Stimulated activated naive CD8-positive, alpha-beta T cell treated with anti-CD3 and anti-CD28 coated beads, Interleukin-15, Interleukin-2, amounts not matched to agents 100 ng/mL and 50 ng/mL, for 24 hours (primary cell): ENCODE measurements around the gene RAPGEF5.

Experiments used
- H3K27ac Mint-ChIP-seq: one replicate; pipeline ENCODE4 v1.8.0; 2021; ENCODE audit warnings: mild to moderate bottlenecking, mixed read lengths
- H3K27me3 Mint-ChIP-seq: one replicate; pipeline ENCODE4 v1.8.0; 2021; ENCODE audit warnings: mixed read lengths
- H3K36me3 Mint-ChIP-seq: one replicate; pipeline ENCODE4 v1.8.0; 2021; ENCODE audit warnings: low read depth, mixed read lengths
- H3K4me1 Mint-ChIP-seq: one replicate; pipeline ENCODE4 v1.8.0; 2021; ENCODE audit warnings: low read depth, mixed read lengths
- H3K4me3 Mint-ChIP-seq: one replicate; pipeline ENCODE4 v1.8.0; 2021; ENCODE audit warnings: mild to moderate bottlenecking, mixed read lengths
- H3K9me3 Mint-ChIP-seq: one replicate; pipeline ENCODE4 v1.8.0; 2021; ENCODE audit warnings: mixed read lengths

The RAPGEF5 gene

DNA sequence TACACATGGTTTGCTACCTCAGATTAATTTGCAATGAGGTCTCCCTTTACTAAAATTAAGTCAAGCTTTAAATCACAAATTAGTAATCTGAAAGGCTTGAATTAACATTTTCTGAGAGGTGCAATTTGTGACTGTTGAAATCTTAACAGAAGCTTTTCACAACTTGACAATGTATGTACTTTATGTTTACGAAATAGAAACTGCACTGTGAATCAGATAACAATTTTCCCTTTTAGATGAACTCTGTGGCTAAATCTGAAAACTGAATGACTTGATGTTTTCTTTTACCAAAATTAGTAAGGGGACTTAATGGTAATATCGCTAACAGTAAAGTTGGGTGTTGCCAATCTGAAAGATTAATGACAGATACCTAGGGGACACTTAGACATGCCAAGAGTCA is 197.6 kb downstream of the RAPGEF5 start:
- no peaks in the 10 kb centered on the region for H3K4me1 Mint-ChIP-seq
- no peaks in the 10 kb centered on the region for H3K9me3 Mint-ChIP-seq
- H3K27ac Mint-ChIP-seq, result no peak overlapping the region
- H3K36me3 Mint-ChIP-seq, result no peaks in the 10 kb centered on the region
- no peaks in the 10 kb centered on the region for H3K27me3 Mint-ChIP-seq
- H3K4me3 Mint-ChIP-seq, result no peak overlapping the region

DNA sequence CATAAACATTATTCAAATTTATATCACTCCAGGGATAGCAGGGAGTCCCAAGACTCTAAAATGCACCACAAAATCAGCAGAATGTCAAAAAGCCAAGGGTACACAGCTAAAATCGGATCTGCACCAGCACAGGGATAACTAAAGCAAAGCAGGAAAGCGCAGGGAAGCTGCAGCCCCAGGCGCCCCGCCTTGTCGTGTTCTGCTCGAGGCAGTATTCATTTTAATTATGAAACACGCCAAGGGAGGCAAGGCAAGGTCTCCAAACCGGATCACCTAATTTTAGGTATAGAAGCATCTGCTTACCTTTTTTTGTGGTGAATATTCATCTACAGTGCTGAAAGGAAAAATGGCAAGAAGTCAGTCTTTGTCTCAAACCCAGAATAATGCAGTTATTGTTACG is 199.4 kb downstream of the RAPGEF5 start:
- no peak overlapping the region for H3K27ac Mint-ChIP-seq
- no peaks in the 10 kb centered on the region for H3K36me3 Mint-ChIP-seq
- no peak overlapping the region for H3K4me3 Mint-ChIP-seq
- H3K27me3 Mint-ChIP-seq, result no peaks in the 10 kb centered on the region
- no peaks in the 10 kb centered on the region for H3K9me3 Mint-ChIP-seq
- no peaks in the 10 kb centered on the region for H3K4me1 Mint-ChIP-seq

- Mint-ChIP-seq H3K27ac (no peak overlapping the region), H3K36me3 (no peaks in the 10 kb centered on the region), H3K27me3 (no peaks in the 10 kb centered on the region), H3K9me3 (no peaks in the 10 kb centered on the region), H3K4me1 (no peaks in the 10 kb centered on the region), H3K4me3 (no peak overlapping the region)
Measured at GRCh38 chr7:22156205-22156604, 200.7 kb downstream of the RAPGEF5 start.

- no peaks in the 10 kb centered on the region for H3K36me3 Mint-ChIP-seq
- H3K4me1 Mint-ChIP-seq, result no peaks in the 10 kb centered on the region
- H3K27me3 Mint-ChIP-seq, result no peaks in the 10 kb centered on the region
- H3K4me3 Mint-ChIP-seq, result no peak overlapping the region
- H3K9me3 Mint-ChIP-seq, result no peaks in the 10 kb centered on the region
- H3K27ac Mint-ChIP-seq, result no peak overlapping the region
Measured at GRCh38 chr7:22154143-22154529, 202.8 kb downstream of the RAPGEF5 start.

GRCh38 chr7:22153432-22154142 is 203.4 kb downstream of the RAPGEF5 start:
- Mint-ChIP-seq H3K9me3 (no peaks in the 10 kb centered on the region), H3K36me3 (no peaks in the 10 kb centered on the region), H3K4me1 (no peaks in the 10 kb centered on the region), H3K27me3 (no peaks in the 10 kb centered on the region), H3K4me3 (no peak overlapping the region), H3K27ac (no peak overlapping the region)

DNA sequence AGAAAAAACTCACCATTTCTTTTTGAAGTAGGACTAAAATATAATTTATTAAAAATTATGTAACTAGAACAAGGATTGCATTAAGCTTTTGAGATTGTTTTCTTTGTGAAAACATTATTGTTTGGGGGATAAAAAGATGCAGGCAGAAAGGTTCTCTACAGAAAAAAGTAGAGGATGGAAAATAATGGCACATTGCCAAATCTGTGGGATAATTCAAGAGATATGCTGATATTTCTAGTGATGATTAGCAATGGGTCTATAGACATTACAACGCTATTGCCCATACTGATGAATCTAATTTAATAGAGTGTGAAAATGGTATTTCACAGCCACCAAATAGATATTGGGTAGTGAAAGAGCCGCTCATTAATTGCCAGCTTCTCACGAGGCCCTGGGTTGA is 204.3 kb downstream of the RAPGEF5 start:
- H3K4me3 Mint-ChIP-seq, result no peak overlapping the region
- H3K4me1 Mint-ChIP-seq, result peaks cover 6% of the 10 kb centered on the region

DNA sequence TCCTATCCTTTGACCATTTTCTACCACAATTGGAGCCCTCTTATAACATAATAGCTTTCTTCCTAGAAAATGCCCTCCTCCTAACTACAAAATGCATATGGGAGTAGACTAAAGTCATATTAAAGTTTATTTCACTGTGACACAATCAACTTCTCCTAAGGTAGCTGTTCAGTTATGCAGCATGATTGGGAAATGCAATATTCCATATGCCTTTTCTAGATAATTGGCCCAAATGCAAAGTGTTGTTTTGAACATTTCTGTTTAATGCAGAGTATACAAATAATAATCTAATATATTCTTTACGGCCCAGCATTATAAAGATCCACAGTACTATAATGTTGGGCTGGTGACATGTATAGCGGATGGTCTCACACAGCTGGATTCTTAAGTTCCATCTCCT is 205.1 kb downstream of the RAPGEF5 start:
- Mint-ChIP-seq H3K4me3 (no peak overlapping the region), H3K27ac (no peak overlapping the region), H3K9me3 (no peaks in the 10 kb centered on the region), H3K27me3 (no peaks in the 10 kb centered on the region), H3K4me1 (peaks cover 11% of the 10 kb centered on the region), H3K36me3 (no peaks in the 10 kb centered on the region)

More for the DNA sequence above, 204.3 kb downstream of the RAPGEF5 start:
- H3K36me3 Mint-ChIP-seq, result no peaks in the 10 kb centered on the region
- no peak overlapping the region for H3K27ac Mint-ChIP-seq
- no peaks in the 10 kb centered on the region for H3K9me3 Mint-ChIP-seq
- no peaks in the 10 kb centered on the region for H3K27me3 Mint-ChIP-seq

GRCh38 chr7:22150221-22150620 is 206.7 kb downstream of the RAPGEF5 start:
- H3K4me3 Mint-ChIP-seq, result no peak overlapping the region
- H3K36me3 Mint-ChIP-seq, result no peaks in the 10 kb centered on the region
- H3K9me3 Mint-ChIP-seq, result no peaks in the 10 kb centered on the region
- H3K27me3 Mint-ChIP-seq, result no peaks in the 10 kb centered on the region
- peaks cover 15% of the 10 kb centered on the region for H3K4me1 Mint-ChIP-seq
- H3K27ac Mint-ChIP-seq, result no peak overlapping the region

DNA sequence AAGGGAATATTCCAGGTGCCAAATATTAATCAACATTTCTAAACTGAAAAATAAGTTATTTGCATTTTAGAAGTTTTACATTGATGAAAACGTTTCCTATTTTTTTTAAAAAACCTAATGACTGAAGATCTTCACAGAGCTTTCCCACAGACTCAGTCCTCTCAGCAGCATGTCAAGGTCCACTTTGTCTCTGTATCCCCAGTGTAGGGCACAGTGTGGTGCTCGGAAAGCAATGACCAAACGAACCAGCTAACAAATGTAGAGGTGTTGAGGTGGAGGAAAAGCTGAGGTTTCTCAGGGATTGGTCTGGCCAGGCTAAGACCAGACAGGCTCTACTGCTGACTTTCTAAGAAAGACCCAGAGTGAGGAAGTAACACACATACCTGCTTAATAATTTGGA is 209.1 kb downstream of the RAPGEF5 start:
- Mint-ChIP-seq H3K4me1 (peaks cover 15% of the 10 kb centered on the region), H3K9me3 (no peaks in the 10 kb centered on the region), H3K27ac (no peak overlapping the region), H3K4me3 (no peak overlapping the region), H3K36me3 (no peaks in the 10 kb centered on the region), H3K27me3 (no peaks in the 10 kb centered on the region)

GRCh38 chr7:22146961-22147512 is 209.9 kb downstream of the RAPGEF5 start:
- Mint-ChIP-seq H3K36me3 (no peaks in the 10 kb centered on the region), H3K4me1 (peaks cover 15% of the 10 kb centered on the region), H3K27me3 (no peaks in the 10 kb centered on the region), H3K9me3 (no peaks in the 10 kb centered on the region), H3K27ac (no peak overlapping the region), H3K4me3 (peak overlapping the region; percentile 42)

DNA sequence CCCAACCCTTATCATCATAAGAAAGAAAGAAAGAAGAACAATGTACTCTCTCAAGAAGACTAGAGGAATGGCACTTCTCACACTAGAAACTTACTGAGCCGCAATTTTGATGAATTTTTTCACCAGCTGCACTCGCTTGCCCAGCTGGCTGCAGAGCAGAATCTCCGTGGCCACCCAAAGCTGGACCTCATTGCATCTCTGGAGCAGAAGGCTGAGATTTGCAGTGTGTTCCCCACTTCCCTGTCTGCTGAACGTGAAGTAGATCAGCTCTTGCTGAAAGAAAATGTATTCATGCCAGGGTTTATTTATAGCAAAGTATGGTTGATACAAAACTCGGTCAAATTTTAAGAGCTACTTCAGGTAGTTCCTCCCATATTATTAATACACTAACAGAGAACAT is 212.0 kb downstream of the RAPGEF5 start:
- H3K4me1 Mint-ChIP-seq, result peaks cover 15% of the 10 kb centered on the region
- H3K9me3 Mint-ChIP-seq, result no peaks in the 10 kb centered on the region
- no peak overlapping the region for H3K4me3 Mint-ChIP-seq
- H3K36me3 Mint-ChIP-seq, result no peaks in the 10 kb centered on the region
- no peaks in the 10 kb centered on the region for H3K27me3 Mint-ChIP-seq
- H3K27ac Mint-ChIP-seq, result no peak overlapping the region

DNA sequence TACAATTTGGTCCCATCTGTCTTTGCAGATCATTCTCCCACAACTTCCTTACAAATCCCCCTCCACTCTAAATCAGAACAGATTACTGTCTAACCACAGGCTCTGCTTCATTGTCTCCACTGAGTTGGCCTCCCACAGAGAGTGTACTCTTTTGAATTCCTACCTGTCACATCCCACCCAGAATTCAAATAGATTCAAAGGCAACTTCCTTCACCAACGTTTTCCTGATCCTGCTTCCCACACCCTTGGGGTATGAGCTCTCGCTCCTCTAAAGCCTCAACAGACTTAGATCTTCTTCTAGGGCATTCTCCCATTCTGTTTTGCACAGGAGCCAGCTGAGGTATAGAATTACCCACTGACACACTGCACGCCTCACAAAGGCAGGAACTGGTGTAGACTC is 213.5 kb downstream of the RAPGEF5 start:
- Mint-ChIP-seq H3K36me3 (no peaks in the 10 kb centered on the region), H3K4me3 (no peak overlapping the region), H3K27ac (no peak overlapping the region), H3K4me1 (peaks cover 15% of the 10 kb centered on the region), H3K9me3 (no peaks in the 10 kb centered on the region), H3K27me3 (no peaks in the 10 kb centered on the region)

- Mint-ChIP-seq H3K27ac (no peak overlapping the region), H3K9me3 (no peaks in the 10 kb centered on the region), H3K4me1 (peaks cover 8% of the 10 kb centered on the region), H3K36me3 (no peaks in the 10 kb centered on the region), H3K27me3 (no peaks in the 10 kb centered on the region), H3K4me3 (no peak overlapping the region)
Measured at GRCh38 chr7:22142572-22142971, 214.4 kb downstream of the RAPGEF5 start.

DNA sequence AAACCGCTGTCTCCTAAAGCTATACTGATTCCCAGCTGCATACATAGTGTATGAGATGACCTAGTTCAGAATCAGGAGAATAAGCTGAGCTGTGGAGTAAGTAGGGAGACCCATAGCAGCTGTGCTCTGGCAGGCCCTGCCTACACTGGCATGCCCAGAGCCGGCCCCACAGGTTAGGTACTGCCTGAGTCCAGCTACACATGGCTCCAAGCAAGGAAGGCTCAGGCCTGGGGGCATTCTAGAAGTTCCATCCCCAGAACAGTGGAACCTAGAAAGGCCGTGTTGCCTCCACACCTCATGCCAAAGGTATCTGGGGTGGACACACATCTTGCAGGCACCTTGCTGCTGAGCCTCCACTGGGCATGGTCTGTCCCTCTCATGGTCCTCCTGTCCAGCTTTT is 215.6 kb downstream of the RAPGEF5 start:
- Mint-ChIP-seq H3K27me3 (no peaks in the 10 kb centered on the region), H3K4me3 (no peak overlapping the region), H3K4me1 (no peaks in the 10 kb centered on the region), H3K9me3 (no peaks in the 10 kb centered on the region), H3K27ac (no peak overlapping the region), H3K36me3 (no peaks in the 10 kb centered on the region)

- Mint-ChIP-seq H3K4me1 (no peaks in the 10 kb centered on the region), H3K27ac (no peak overlapping the region)
Measured at GRCh38 chr7:22140578-22140977, 216.4 kb downstream of the RAPGEF5 start.

DNA sequence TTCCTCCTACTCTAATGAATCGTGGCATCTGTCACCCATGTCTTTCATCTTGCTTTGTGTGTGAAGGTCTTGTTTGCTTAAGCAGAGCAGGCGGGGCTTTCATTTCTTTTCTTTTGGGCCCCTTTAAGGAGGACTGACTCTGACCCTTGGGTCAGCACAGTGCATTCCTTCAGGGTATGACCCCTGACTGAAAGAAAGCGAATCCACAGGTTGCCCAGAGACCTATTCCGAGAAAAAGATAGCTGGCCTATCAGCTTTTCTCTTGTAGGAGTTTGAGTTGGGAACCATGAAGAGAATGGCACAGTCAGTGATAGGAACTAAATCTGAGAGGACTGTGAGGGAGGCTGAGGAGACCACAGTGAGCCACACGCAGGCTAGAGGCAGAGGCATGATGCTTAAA is 218.1 kb downstream of the RAPGEF5 start:
- Mint-ChIP-seq H3K4me3 (no peak overlapping the region), H3K9me3 (no peaks in the 10 kb centered on the region), H3K4me1 (no peaks in the 10 kb centered on the region), H3K27me3 (no peaks in the 10 kb centered on the region), H3K27ac (no peak overlapping the region), H3K36me3 (no peaks in the 10 kb centered on the region)

More at GRCh38 chr7:22140578-22140977, 216.4 kb downstream of the RAPGEF5 start:
- Mint-ChIP-seq H3K9me3 (no peaks in the 10 kb centered on the region), H3K27me3 (no peaks in the 10 kb centered on the region), H3K4me3 (no peak overlapping the region), H3K36me3 (no peaks in the 10 kb centered on the region)
